GM23338 (cell line): ENCODE data around the gene ZFYVE21.

Experiments
- CREB1 ChIP-seq: fragments of 250-450 bp; sonication (Bioruptor Pico); IDR thresholded peaks from 2 replicates; pipeline ENCODE4 v1.5.0; 2020; ENCODE audit warnings: low read depth, mild to moderate bottlenecking, moderate library complexity
- CTCF ChIP-seq, 2 experiments: fragments of 200-600 bp in 1 of 2; sonication (generic) in 1 of 2; conservative IDR thresholded peaks; 2 replicates each; pipeline versions ENCODE4 v1.5.1 to v1.6.1; 2016 to 2017; ENCODE audit warnings: antibody characterized with exemption in 2 of 2, low read depth in 2 of 2, mild to moderate bottlenecking in 2 of 2, moderate library complexity in 1 of 2
- EZH2 ChIP-seq: fragments of 200-600 bp; sonication (generic); IDR thresholded peaks from one replicate; pipeline ENCODE4 v1.8.0; 2017; ENCODE audit warnings: antibody characterized with exemption, mild to moderate bottlenecking, low read depth; ENCODE audit not compliant: unreplicated experiment
- EZH2phosphoT487 ChIP-seq: fragments of 200-600 bp; sonication (generic); IDR thresholded peaks from one replicate; pipeline ENCODE4 v1.8.1; 2018; ENCODE audit warnings: antibody characterized with exemption; ENCODE audit not compliant: unreplicated experiment
- REST ChIP-seq: IDR thresholded peaks from one replicate; pipeline ENCODE4 v1.6.1; 2018; ENCODE audit warnings: antibody characterized with exemption; ENCODE audit not compliant: unreplicated experiment

DNA sequence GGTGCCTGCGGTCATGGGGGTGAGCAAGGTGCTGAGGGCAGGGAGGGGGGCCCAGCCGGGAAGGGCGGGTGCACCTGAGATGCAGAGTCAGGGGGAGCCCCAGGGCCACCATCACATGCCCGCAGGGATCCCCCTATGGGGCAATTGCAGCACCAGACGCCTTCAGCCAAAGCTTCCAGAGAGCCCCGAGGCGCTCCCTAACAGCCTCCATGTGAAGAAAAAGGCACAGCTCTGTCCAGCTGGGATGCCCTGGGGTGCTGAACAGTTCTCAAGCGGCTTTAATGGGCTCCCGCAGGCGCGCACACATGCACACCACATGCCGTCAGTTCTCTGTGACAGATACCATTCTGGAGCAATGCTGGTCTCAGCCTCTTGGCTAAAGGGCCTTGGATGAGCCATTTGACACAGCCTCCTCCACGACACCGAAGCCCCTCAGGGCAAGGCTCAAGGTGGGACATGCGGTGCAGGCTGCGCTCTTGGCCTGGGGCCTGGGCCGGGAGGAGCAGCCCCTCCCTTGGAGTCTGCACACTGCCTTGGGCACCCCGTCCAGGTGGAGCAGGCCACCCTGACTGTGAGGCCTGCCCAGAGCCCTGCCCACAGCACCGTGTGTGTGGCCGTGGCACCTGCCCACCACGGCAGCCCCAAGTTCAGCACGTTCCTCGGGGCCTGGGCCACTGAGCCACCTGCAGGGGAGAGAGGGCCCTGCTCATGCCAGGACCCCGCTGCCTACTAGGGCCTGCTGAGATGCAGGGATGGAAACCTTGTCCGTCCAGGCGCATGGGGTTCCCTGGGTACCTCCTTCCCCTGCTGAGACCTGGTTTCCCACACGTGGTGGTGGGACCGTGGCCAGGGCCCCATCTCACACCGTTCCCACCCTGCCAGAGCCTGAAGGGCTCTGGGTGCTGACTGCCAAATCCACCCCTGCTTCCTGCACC lies 8.0 kb upstream of the ZFYVE21 start:
- no peak for TF ChIP-seq CTCF (conservative IDR thresholded peaks at IDR 0.05; ENCODE audit: low read depth in 2 of 2)
- TF ChIP-seq REST = no peak
- no peak for TF ChIP-seq EZH2
- TF ChIP-seq CREB1 = no peak
- TF ChIP-seq EZH2phosphoT487 = no peak
